Measurements from ENCODE around the gene APBB2. TPM values are rescaled to one million over a fixed set of nuclear protein-coding genes. Genes with fewer than 3 reads are reported as not detected.

Gene APBB2
- total and polyA plus RNA-seq, 2 of the 4 experiments (the other 2 are of a cell fraction), result 47.9 to 75.5 TPM

DNA sequence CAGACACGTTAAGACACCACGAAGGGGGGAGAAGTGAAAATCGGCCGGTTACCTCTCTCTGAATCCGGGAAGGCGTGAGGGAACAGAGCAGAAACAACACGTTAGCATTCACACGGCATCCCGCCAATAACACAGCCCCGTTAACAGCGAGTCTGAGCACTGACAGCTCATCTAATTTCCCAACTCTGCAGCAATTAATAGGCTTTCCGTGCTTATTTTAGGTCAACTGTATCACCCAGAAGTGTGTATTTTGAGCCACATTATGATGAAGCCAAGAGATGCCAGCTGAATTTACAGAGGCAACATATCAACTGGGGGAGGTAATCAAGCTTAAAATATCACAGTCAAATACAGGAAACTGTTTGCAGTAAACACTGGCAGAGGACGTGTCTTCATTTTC, 372.0 kb downstream of the APBB2 start:
- Histone ChIP-seq H3K36me3 (ENCODE audit: control insufficient read depth, insufficient read depth, low read length) (no peaks in the 10 kb centered on the region), H3K27ac (ENCODE audit: insufficient read depth, low read length) (no peak overlapping the region), H3K9me1 (ENCODE audit: insufficient read depth, low read length) (peaks cover 13% of the 10 kb centered on the region; the same call in 1 of the 2 replicates), H4K5ac (ENCODE audit: low read depth, low read length) (no peak overlapping the region), H3K4me1 (ENCODE audit: control insufficient read depth, insufficient read depth, low read length) (no peaks in the 10 kb centered on the region), H3K18ac (ENCODE audit: low read depth, low read length) (no peak overlapping the region), H3K56ac (ENCODE audit: extremely low read depth, insufficient read depth, low read length) (no peak overlapping the region), H3K9ac (ENCODE audit: low read depth, low read length) (no peak overlapping the region), H3K4me2 (ENCODE audit: low read depth, low read length) (no peak overlapping the region), H3K27me3 (ENCODE audit: control insufficient read depth, insufficient read depth, low read length) (no peaks in the 10 kb centered on the region), H3K14ac (replicated peaks; ENCODE audit: low read depth, low read length) (peak overlapping the region; percentile 8; the same call in 1 of the 2 replicates), H3K9me3 (ENCODE audit: control insufficient read depth, insufficient read depth, low read length) (no peaks in the 10 kb centered on the region), H4K8ac (ENCODE audit: low read depth in 2 of 2, low read length in 2 of 2) (0 out of 4 replicates have a peak overlapping the region, but pooled peaks of 1 of the 2 experiments have one; percentile 37), H2BK5ac (ENCODE audit: low read depth, low read length, poor library complexity, severe bottlenecking) (no peak overlapping the region), H2BK15ac (ENCODE audit: low read depth, low read length) (no peak overlapping the region), H4K20me1 (ENCODE audit: insufficient read depth, low read length) (no peaks in the 10 kb centered on the region), H3K79me1 (ENCODE audit: low read depth in 1 of 2, low read length in 2 of 2) (peaks cover 0 to 7% of the 10 kb centered on the region in 2 experiments; a peak in 2 of 4 replicates), H2AFZ (replicated peaks; ENCODE audit: low read length, poor library complexity) (peak overlapping the region; percentile 7), H2BK20ac (ENCODE audit: low read depth, low read length) (0 out of 2 replicates have a peak overlapping the region, but pooled peaks have one; percentile 41), H2AK5ac (ENCODE audit: low read depth, low read length) (no peak overlapping the region; the same call in 1 of the 2 replicates), H2BK120ac (ENCODE audit: low read depth, low read length) (no peak overlapping the region), H3K23ac (ENCODE audit: low read depth, low read length) (no peak overlapping the region), H3K4me3 (ENCODE audit: insufficient read depth, low read depth, low read length) (no peak overlapping the region), H4K91ac (ENCODE audit: insufficient read depth, low read depth, low read length) (no peak overlapping the region), H3K4ac (ENCODE audit: low read depth, low read length) (no peak overlapping the region; the same call in 1 of the 2 replicates), H2AK9ac (replicated peaks; ENCODE audit: low read depth, low read length, poor library complexity) (no peak overlapping the region)
- TF ChIP-seq RFX5 (IDR thresholded peaks at IDR 0.05; ENCODE audit: low read depth, low read length) (no peak), MAZ (IDR thresholded peaks at IDR 0.05; ENCODE audit: borderline replicate concordance, low read depth, low read length) (no peak), MAFK (IDR thresholded peaks at IDR 0.05; ENCODE audit: low read depth, low read length) (no peak), BHLHE40 (IDR thresholded peaks at IDR 0.05; ENCODE audit: low read depth, low read length) (no peak)
- TF ChIP-seq, protein P1, sequence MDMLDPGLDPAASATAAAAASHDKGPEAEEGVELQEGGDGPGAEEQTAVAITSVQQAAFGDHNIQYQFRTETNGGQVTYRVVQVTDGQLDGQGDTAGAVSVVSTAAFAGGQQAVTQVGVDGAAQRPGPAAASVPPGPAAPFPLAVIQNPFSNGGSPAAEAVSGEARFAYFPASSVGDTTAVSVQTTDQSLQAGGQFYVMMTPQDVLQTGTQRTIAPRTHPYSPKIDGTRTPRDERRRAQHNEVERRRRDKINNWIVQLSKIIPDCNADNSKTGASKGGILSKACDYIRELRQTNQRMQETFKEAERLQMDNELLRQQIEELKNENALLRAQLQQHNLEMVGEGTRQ (IDR thresholded peaks at IDR 0.05; ENCODE audit: low read depth, low read length), result no peak
- ATAC-seq (ENCODE audit: low read depth) (no peak), DNase-seq (no peak)
- POLR2A ChIA-PET (ENCODE audit: unreplicated experiment), result no interaction called here
- CTCF ChIA-PET, result no interaction called here
- intact Hi-C loops (cut with micrococcal nuclease) (no loop called here), dilution Hi-C loops (cut with HindIII; ENCODE audit: low sequenced_read_pairs, unreplicated experiment) (no loop called here), in situ Hi-C loops (cut with MboI; ENCODE audit: low sequenced_read_pairs) (no loop called here)
- 45% methylated on average over 5 of the region's 13 CpGs; no CpG with 5 or more reads in 1 of the 2 experiments for WGBS, 2 experiments (ENCODE audit: extremely low coverage in 2 of 2, insufficient read length in 1 of 2)
- BruUV-seq (replicated peaks), result no TSS peak

All from IMR-90 (cell line).